Left lobe of liver (tissue), 2 donors: Measurements from ENCODE around the gene TTLL11. TPM values are rescaled to one million over a fixed set of nuclear protein-coding genes. Genes with fewer than 3 reads are reported as not detected.
A peak's percentile ranks its signal among the peaks of the same experiment; 100 is the strongest.

Experiments
- ATAC-seq: fragments of 200-7000 bp; cut with Tn5 transposase; one replicate; pipeline ENCODE4 v1.9.1; 2020; ENCODE audit warnings: mild to moderate bottlenecking, moderate library complexity
- DNase-seq: peaks from one replicate; pipeline ENCODE4 v3.0.0-alpha.2; 2020; ENCODE audit warnings: low spot score
- total RNA-seq: library from RNA; stranded (reverse); gene quantifications from one replicate; pipeline ENCODE4 v1.2.1, GENCODE V29; 2021
- donor health status: DM: no; HTN: no; CAD: no; lungs with moderate emphysema.
- donor health status: DM: no; HTN: yes; CAD: no.

Gene TTLL11
- 2.8 TPM for total RNA-seq

- peak; percentile 98 for DNase-seq
- peak; percentile 95 for ATAC-seq
Observed at GRCh38 chr9:122092611-122093506, at the start of gene TTLL11. TTLL11 (minus strand) TSS chr9:122093308; CDS start chr9:122093148, 160 bp downstream.

- no peak for ATAC-seq
- DNase-seq, result no peak
Observed at GRCh38 chr9:122141671-122142070, 48.6 kb upstream of the TTLL11 start.

- DNase-seq, result no peak
- no peak for ATAC-seq
Observed at GRCh38 chr9:122140368-122141193, 47.5 kb upstream of the TTLL11 start.

DNA sequence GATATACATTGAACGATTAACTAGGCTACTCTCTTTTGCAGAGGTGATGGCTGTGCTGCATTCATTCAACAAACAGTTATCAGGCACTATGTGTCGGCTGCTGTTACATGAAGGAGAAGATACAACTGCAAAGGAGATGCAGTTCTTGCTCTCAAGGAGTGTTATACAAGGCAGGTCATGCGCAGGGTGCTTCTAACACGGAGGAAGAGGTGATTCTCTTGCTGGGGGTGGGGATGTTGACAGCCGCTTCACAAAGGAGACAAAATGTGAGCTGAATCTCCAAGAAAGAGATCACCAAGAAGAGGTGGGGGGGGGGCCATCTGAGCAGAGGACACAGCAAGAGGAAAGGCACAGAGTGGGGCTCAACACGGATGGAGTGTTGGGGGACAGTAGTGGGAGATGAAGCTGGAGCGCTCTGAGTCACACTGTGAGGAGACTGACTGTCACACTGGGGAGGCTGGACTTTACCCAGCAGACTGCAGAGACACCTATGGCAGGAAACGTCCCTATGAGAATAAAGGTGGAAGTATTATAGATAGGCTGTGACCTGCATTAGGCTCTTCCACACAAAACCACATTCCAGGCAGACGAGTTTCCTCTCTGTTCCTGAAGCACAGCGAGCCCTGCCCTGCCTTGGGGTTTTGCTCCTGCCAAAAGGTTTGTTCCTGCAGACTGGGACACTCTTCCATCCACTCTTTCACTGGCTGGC, 45.6 kb upstream of the TTLL11 start:
- ATAC-seq, result no peak
- peak; percentile 26 for DNase-seq

DNA sequence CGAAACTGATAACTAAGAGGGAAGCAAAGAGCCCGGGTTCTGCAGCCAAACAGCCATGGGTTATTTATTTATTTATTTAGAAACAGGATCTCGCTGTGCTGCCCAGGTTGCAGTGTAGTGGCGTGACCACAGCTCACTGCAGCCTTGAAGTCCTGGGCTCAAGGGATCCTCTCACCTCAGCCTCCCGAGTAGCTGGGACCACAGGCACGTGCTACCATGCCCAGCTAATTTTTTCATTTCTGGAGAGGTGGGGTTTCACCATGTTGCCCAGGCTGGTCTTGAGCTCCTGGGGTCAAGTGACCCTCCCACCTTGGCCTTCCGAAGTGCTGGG, 42.4 kb upstream of the TTLL11 start:
- ATAC-seq, result no peak
- DNase-seq, result peak; percentile 6

DNA sequence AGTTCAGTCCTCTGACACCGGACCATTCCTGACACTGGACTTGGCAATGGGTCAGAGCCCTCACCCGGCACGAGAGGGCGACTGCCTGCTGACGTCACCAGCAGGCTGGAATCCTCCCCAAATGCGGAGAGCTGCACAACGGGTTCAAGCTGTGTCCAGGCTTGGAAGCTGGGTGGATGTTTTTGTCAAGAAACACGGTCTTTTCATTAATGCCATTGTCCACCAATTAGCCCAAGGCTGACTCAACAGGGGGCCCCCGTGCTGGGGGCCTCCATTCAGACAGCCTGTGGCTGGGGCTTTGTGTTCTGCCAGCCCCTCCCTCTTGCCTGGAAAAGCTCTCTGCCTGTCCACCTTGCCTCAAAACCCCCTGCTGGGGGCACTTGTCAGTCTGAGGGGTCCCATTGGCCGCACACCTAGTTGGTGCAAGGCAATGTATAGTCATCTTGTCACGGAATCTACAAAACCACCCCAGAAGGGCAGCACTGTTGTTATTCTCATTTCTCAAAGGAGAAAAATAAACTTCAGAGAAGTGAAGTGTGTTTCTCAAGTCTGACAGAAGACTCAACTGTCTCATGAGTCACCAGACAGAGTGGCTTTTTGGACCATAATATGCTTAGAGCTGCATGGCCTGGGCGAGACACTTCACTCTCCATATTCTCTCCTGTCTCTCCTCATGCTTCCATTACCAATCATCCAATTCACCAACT, 41.9 kb upstream of the TTLL11 start:
- DNase-seq (peak; percentile 18), ATAC-seq (no peak)

DNA sequence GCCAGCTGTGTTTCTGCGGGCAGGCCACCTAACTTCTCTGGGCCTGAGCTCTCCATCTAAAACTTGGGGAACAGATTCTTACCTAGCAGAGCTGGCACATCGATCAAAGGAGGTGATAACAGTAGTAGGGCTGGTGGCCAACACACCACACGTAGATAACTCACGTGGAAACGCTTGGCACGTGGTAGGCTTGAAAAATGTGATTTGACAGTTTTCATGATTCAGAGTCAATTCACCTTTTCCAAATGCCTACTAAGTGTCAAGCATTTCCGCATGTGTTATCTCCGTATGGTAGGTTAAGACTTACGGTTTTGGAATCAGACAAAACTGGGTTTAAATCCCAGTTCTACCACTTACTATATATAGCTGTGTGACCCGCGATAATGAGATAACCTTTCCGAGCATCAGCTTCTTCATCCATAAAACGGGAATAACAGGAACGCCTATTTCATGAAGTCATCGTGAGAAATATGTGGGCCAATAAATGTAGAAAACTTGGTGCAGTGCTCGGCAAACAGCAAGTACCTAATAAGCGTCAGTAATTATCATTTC, 41.0 kb upstream of the TTLL11 start:
- DNase-seq, result no peak
- ATAC-seq, result no peak

- ATAC-seq (peak; percentile 40), DNase-seq (peak; percentile 45)
Observed at GRCh38 chr9:122133263-122133983, 40.3 kb upstream of the TTLL11 start.

DNA sequence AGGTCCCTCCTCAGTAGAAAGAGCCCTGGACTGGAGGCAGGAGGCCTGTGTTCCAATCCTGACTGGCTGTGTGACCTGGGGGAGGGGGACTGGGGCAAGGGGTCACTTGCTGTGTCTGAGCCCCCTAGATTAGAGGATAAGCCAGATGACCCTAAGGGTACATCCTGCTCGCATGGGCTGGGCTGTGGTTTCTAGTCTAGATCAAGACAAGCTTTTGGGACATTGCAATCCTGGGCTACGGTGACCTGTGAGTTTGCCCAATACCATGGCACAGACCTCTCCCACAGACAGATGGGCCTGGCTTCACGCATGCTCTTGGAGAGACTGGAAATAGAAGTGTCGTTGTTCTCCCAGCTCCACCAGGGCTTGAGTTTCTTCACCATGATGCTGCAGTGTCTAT, 39.4 kb upstream of the TTLL11 start:
- no peak for ATAC-seq
- DNase-seq, result peak; percentile 21

- no peak for ATAC-seq
- peak; percentile 21 for DNase-seq
Observed at GRCh38 chr9:122131401-122132001, 38.4 kb upstream of the TTLL11 start.

GRCh38 chr9:122130837-122131236, 37.7 kb upstream of the TTLL11 start:
- DNase-seq (peak; percentile 11), ATAC-seq (no peak)

DNA sequence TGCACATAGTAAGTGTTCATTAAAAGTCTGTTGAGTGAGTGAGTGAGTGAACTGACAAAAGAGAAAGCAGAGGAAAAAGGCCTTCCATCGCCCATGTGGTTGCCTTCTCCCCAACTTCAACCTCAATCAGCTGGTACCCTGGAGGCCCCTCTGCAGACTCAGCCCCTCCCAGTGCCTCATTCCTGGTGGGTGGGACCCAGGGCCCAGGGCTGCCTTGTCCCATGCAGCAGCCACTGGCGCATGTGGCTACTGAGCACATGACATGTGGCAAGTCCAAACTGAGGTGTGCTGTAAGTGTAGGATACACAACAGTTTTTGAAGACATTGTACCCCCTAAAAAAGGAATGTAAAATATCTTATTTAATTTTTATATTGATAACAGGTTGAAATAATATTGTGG, 36.9 kb upstream of the TTLL11 start:
- DNase-seq (peak; percentile 23), ATAC-seq (no peak)

DNA sequence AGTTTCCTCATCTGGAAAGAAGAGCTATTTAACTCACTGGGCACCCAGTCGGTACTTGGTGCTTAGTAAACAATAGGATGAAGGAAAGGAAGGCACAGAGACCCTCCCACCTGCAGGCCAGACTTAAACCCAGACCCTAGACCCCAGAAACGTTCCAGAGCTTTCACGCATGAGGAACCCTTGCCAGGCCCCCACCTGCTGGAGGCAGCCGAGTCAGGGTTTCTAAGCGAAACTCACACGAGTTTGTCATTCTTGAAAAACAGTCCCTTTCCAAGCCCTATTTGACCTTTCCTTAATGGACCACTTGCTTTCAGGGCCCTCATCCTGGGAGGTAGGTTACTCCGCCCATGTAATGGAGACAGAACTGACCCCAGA, 35.8 kb upstream of the TTLL11 start:
- no peak for ATAC-seq
- no peak for DNase-seq

GRCh38 chr9:122128007-122128968, 35.2 kb upstream of the TTLL11 start:
- ATAC-seq (peak; percentile 16), DNase-seq (no peak)

DNA sequence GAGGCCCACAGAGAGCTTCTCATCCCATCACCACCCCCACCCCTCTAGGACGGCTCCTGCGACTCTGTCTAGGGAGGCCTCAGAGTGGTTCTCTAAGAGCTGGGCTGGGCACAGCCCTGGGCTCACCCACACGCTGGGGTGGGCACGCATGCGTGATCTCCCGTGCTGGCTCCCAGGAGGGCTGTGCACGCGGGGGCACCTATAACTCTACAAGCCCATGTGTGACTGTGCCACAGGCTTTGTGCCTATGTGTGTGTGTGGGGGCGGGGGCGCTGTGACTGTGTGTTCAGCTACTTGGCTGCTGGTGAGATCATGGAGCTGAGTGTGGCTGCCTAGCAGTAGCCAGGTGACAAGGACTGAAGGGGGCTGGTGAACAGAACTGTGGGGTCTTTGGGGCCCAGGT, 34.3 kb upstream of the TTLL11 start:
- ATAC-seq (no peak), DNase-seq (no peak)

- DNase-seq, result no peak
Observed at GRCh38 chr9:122126331-122127261, 33.5 kb upstream of the TTLL11 start.

More at GRCh38 chr9:122126331-122127261, 33.5 kb upstream of the TTLL11 start:
- no peak for ATAC-seq
